Activated CD4-positive, alpha-beta T cell treated with anti-CD3 and anti-CD28 coated beads, Interleukin-2, amount 10 ng/mL, durations not matched to agents 7 days and 5 days (primary cell): ENCODE measurements around the gene EIF4G3. TPM values are rescaled to one million over a fixed set of nuclear protein-coding genes. Genes with fewer than 3 reads are reported as not detected.
"Not testable (repeated sequence)": the region's sequence is repeated elsewhere in the genome, so short reads cannot be mapped to it uniquely, and the experiment has no call there.

Experiments
- CTCF ChIA-PET: fragments of 350-600 bp; sonication (Branson Sonifier 250); formaldehyde crosslinking; loops from one replicate; lab custom pipeline; 2021; ENCODE audit warnings: antibody characterized with exemption; lab: Charles Lee
- POLR2A ChIA-PET: fragments of 350-600 bp; sonication (Branson Sonifier 250); formaldehyde crosslinking; loops from one replicate; lab custom pipeline; 2021; ENCODE audit warnings: antibody characterized with exemption; lab: Charles Lee
- DNase-seq: peaks from one replicate; pipeline ENCODE4 v3.0.0-alpha.2; 2020
- H3K27ac Mint-ChIP-seq: one replicate; pipeline ENCODE4 v1.8.0; 2021; ENCODE audit warnings: mild to moderate bottlenecking, moderate library complexity, mixed read lengths
- H3K27me3 Mint-ChIP-seq: one replicate; pipeline ENCODE4 v1.8.0; 2021; ENCODE audit warnings: mixed read lengths
- H3K36me3 Mint-ChIP-seq: one replicate; pipeline ENCODE4 v1.8.0; 2021; ENCODE audit warnings: low read depth, mixed read lengths
- H3K4me1 Mint-ChIP-seq: one replicate; pipeline ENCODE4 v1.8.0; 2021; ENCODE audit warnings: mixed read lengths
- H3K4me3 Mint-ChIP-seq: one replicate; pipeline ENCODE4 v1.8.0; 2021; ENCODE audit warnings: mild to moderate bottlenecking, moderate library complexity, mixed read lengths
- H3K9me3 Mint-ChIP-seq: one replicate; pipeline ENCODE4 v1.8.0; 2021; ENCODE audit warnings: mixed read lengths
- total RNA-seq, 2 experiments: library from RNA; stranded (reverse); gene quantifications; one replicate each; pipeline ENCODE4 v1.2.3, GENCODE V29; 2021

EIF4G3 gene
- total RNA-seq, 2 experiments from 2014 or later: 23.8 to 31.5 TPM

- no peaks in the 10 kb centered on the region for H3K4me1 Mint-ChIP-seq
- ChIA-PET CTCF (interaction anchor here (0.6 kb wide), 1 partner anchor 1042 kb away, joined by 3 read pairs; no protein-coding TSS in a partner anchor), POLR2A (no interaction called here)
- no peaks in the 10 kb centered on the region for H3K27me3 Mint-ChIP-seq
- no peak overlapping the region for H3K27ac Mint-ChIP-seq
- H3K9me3 Mint-ChIP-seq: no peaks in the 10 kb centered on the region
- no peak for DNase-seq
- no peak overlapping the region for H3K4me3 Mint-ChIP-seq
- no peaks in the 10 kb centered on the region for H3K36me3 Mint-ChIP-seq
Measured at GRCh38 chr1:21110163-21110562, 66.5 kb downstream of the EIF4G3 start.

- Mint-ChIP-seq H3K27ac (no peak overlapping the region), H3K27me3 (no peaks in the 10 kb centered on the region), H3K4me1 (no peaks in the 10 kb centered on the region), H3K9me3 (no peaks in the 10 kb centered on the region), H3K4me3 (no peak overlapping the region), H3K36me3 (peaks cover 4% of the 10 kb centered on the region)
- ChIA-PET POLR2A (no interaction called here), CTCF (interaction anchor here (0.6 kb wide), 1 partner anchor 20 kb away, joined by 3 read pairs; no protein-coding TSS in a partner anchor)
- DNase-seq: no peak
Measured at GRCh38 chr1:21106709-21107108, 70.0 kb downstream of the EIF4G3 start.

- Mint-ChIP-seq H3K27me3 (no peaks in the 10 kb centered on the region), H3K9me3 (no peaks in the 10 kb centered on the region)
- POLR2A ChIA-PET: no interaction called here
Measured at GRCh38 chr1:21106238-21106637, 70.5 kb downstream of the EIF4G3 start.

GRCh38 chr1:21105807-21106206 is 70.9 kb downstream of the EIF4G3 start:
- Mint-ChIP-seq H3K27me3 (no peaks in the 10 kb centered on the region), H3K4me3 (no peak overlapping the region), H3K9me3 (no peaks in the 10 kb centered on the region), H3K36me3 (peaks cover 5% of the 10 kb centered on the region), H3K27ac (no peak overlapping the region), H3K4me1 (no peaks in the 10 kb centered on the region)
- DNase-seq: no peak
- POLR2A ChIA-PET: no interaction called here
- CTCF ChIA-PET: interaction anchor here (0.6 to 0.7 kb wide), 2 partner anchors 74 to 391 kb away, joined by 3 read pairs; no protein-coding TSS in a partner anchor

More at GRCh38 chr1:21106238-21106637, 70.5 kb downstream of the EIF4G3 start:
- CTCF ChIA-PET: interaction anchor here (0.6 to 0.7 kb wide), 2 partner anchors 75 to 391 kb away, joined by 3 read pairs; no protein-coding TSS in a partner anchor
- no peak for DNase-seq
- Mint-ChIP-seq H3K36me3 (peaks cover 4% of the 10 kb centered on the region), H3K4me1 (no peaks in the 10 kb centered on the region), H3K4me3 (no peak overlapping the region), H3K27ac (no peak overlapping the region)

- Mint-ChIP-seq H3K36me3 (peaks cover 5% of the 10 kb centered on the region), H3K9me3 (no peaks in the 10 kb centered on the region), H3K27ac (no peak overlapping the region), H3K4me1 (no peaks in the 10 kb centered on the region), H3K4me3 (no peak overlapping the region), H3K27me3 (no peaks in the 10 kb centered on the region)
- ChIA-PET CTCF (no interaction called here), POLR2A (no interaction called here)
- no peak for DNase-seq
Measured at GRCh38 chr1:21104683-21105082, 72.0 kb downstream of the EIF4G3 start.

GRCh38 chr1:21100481-21100921 is 76.2 kb downstream of the EIF4G3 start:
- peaks cover 17% of the 10 kb centered on the region for H3K36me3 Mint-ChIP-seq
- CTCF ChIA-PET: no interaction called here
- DNase-seq: no peak
- H3K4me3 Mint-ChIP-seq: no peak overlapping the region
- H3K4me1 Mint-ChIP-seq: no peaks in the 10 kb centered on the region
- H3K27ac Mint-ChIP-seq: no peak overlapping the region
- H3K27me3 Mint-ChIP-seq: no peaks in the 10 kb centered on the region
- no peaks in the 10 kb centered on the region for H3K9me3 Mint-ChIP-seq
- POLR2A ChIA-PET: no interaction called here

- POLR2A ChIA-PET: no interaction called here
- CTCF ChIA-PET: no interaction called here
- DNase-seq: no peak
- no peak overlapping the region for H3K27ac Mint-ChIP-seq
- no peaks in the 10 kb centered on the region for H3K4me1 Mint-ChIP-seq
- no peaks in the 10 kb centered on the region for H3K9me3 Mint-ChIP-seq
- peaks cover 16% of the 10 kb centered on the region for H3K36me3 Mint-ChIP-seq
- no peak overlapping the region for H3K4me3 Mint-ChIP-seq
- no peaks in the 10 kb centered on the region for H3K27me3 Mint-ChIP-seq
Measured at GRCh38 chr1:21099869-21100131, 76.9 kb downstream of the EIF4G3 start.

- H3K27ac Mint-ChIP-seq: no peak overlapping the region
- H3K4me1 Mint-ChIP-seq: no peaks in the 10 kb centered on the region
- ChIA-PET POLR2A (no interaction called here), CTCF (no interaction called here)
- H3K36me3 Mint-ChIP-seq: peaks cover 17% of the 10 kb centered on the region
- H3K9me3 Mint-ChIP-seq: peaks cover 2% of the 10 kb centered on the region
- H3K27me3 Mint-ChIP-seq: no peaks in the 10 kb centered on the region
- no peak for DNase-seq
- no peak overlapping the region for H3K4me3 Mint-ChIP-seq
Measured at GRCh38 chr1:21099034-21099868, 77.4 kb downstream of the EIF4G3 start.

- POLR2A ChIA-PET: no interaction called here
- Mint-ChIP-seq H3K4me1 (no peaks in the 10 kb centered on the region), H3K36me3 (peaks cover 23% of the 10 kb centered on the region), H3K9me3 (peaks cover 4% of the 10 kb centered on the region), H3K27ac (no peak overlapping the region), H3K27me3 (no peaks in the 10 kb centered on the region), H3K4me3 (no peak overlapping the region)
- CTCF ChIA-PET: no interaction called here
- DNase-seq: no peak
Measured at GRCh38 chr1:21098186-21098915, 78.3 kb downstream of the EIF4G3 start.

- H3K27ac Mint-ChIP-seq: no peak overlapping the region
- DNase-seq: no peak
- no peaks in the 10 kb centered on the region for H3K4me1 Mint-ChIP-seq
- no peaks in the 10 kb centered on the region for H3K27me3 Mint-ChIP-seq
- H3K4me3 Mint-ChIP-seq: no peak overlapping the region
- peaks cover 26% of the 10 kb centered on the region for H3K36me3 Mint-ChIP-seq
- ChIA-PET POLR2A (no interaction called here), CTCF (no interaction called here)
- H3K9me3 Mint-ChIP-seq: peaks cover 4% of the 10 kb centered on the region
Measured at GRCh38 chr1:21097729-21098128, 79.0 kb downstream of the EIF4G3 start.

GRCh38 chr1:21095976-21096375 is 80.7 kb downstream of the EIF4G3 start:
- Mint-ChIP-seq H3K27ac (no peak overlapping the region), H3K36me3 (peaks cover 27% of the 10 kb centered on the region), H3K4me3 (no peak overlapping the region), H3K27me3 (no peaks in the 10 kb centered on the region), H3K4me1 (peaks cover 3% of the 10 kb centered on the region), H3K9me3 (peaks cover 4% of the 10 kb centered on the region)
- DNase-seq: no peak
- POLR2A ChIA-PET: no interaction called here
- CTCF ChIA-PET: no interaction called here

- Mint-ChIP-seq H3K4me1 (peaks cover 11% of the 10 kb centered on the region), H3K36me3 (peaks cover 26% of the 10 kb centered on the region)
- H3K27me3 Mint-ChIP-seq, H3K9me3 Mint-ChIP-seq, CTCF ChIA-PET, DNase-seq, POLR2A ChIA-PET, H3K27ac Mint-ChIP-seq, H3K4me3 Mint-ChIP-seq: not testable (repeated sequence)
Measured at GRCh38 chr1:21094282-21094681, 82.4 kb downstream of the EIF4G3 start.

GRCh38 chr1:21093271-21093958 is 83.3 kb downstream of the EIF4G3 start:
- POLR2A ChIA-PET, CTCF ChIA-PET, H3K9me3 Mint-ChIP-seq, H3K27me3 Mint-ChIP-seq, H3K27ac Mint-ChIP-seq, DNase-seq, H3K4me3 Mint-ChIP-seq: not testable (repeated sequence)
- H3K4me1 Mint-ChIP-seq: peaks cover 12% of the 10 kb centered on the region
- H3K36me3 Mint-ChIP-seq: peaks cover 21% of the 10 kb centered on the region
